ENCODE measurements around the gene TAF4B.
"Not testable (repeated sequence)": the region's sequence is repeated elsewhere in the genome, so short reads cannot be mapped to it uniquely, and the experiment has no call there.

TAF4B gene

DNA sequence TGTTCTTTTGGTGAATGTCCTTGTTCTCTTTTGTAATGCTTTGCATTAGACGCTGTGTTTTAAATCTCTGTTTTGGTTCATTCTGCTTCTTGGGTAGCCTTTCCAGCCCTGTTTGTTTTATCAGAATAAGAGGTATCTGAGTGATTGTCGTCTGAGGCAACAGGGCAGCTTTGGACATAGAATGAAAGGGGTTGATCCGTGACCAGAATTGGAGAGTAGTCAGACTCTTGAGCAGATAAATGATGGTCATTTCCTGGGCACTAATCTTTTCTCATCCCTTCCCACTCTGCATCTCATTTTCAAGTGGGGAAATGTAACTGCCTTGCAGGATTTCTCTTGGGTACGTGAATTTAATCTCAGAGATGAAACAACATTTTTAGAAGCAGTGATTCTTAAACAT is 61.4 kb downstream of the TAF4B start:
- TF ChIP-seq TAF1 (IDR thresholded peaks at IDR 0.05; ENCODE audit: borderline replicate concordance, low read depth, low read length) (no peak), POLR2AphosphoS5 (IDR thresholded peaks at IDR 0.05; ENCODE audit: low read depth, low read length) (no peak), POLR2A (IDR thresholded peaks at IDR 0.05; ENCODE audit: low read depth, low read length) (no peak)
- FAIRE-seq (no peak), DNase-seq (ENCODE audit: insufficient read length) (no peak)

DNA sequence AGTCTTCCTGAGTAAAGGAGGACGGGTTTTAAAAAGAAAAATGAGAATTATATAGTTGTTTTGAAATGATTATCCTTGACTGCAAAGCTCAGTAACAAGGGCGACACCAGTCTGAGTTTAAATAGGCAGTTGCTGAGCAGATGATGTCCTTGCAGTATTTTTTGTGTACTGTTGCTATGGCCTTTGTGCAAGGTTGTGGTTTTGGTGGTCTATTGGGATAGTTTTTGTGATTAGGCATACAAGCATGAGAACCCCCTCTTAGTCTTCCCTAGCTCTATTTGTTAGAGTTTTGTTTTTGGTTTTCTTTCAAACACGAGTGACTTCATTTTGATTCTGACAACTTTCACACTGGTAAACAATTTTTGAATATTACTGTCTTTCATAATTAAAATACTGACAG is 64.1 kb downstream of the TAF4B start:
- TF ChIP-seq POLR2A (IDR thresholded peaks at IDR 0.05; ENCODE audit: low read depth, low read length): no peak
- no peak for TF ChIP-seq POLR2AphosphoS5 (IDR thresholded peaks at IDR 0.05; ENCODE audit: low read depth, low read length)
- TF ChIP-seq TAF1 (IDR thresholded peaks at IDR 0.05; ENCODE audit: borderline replicate concordance, low read depth, low read length): no peak
- FAIRE-seq (peak; percentile 48), DNase-seq (ENCODE audit: insufficient read length) (no peak)

DNA sequence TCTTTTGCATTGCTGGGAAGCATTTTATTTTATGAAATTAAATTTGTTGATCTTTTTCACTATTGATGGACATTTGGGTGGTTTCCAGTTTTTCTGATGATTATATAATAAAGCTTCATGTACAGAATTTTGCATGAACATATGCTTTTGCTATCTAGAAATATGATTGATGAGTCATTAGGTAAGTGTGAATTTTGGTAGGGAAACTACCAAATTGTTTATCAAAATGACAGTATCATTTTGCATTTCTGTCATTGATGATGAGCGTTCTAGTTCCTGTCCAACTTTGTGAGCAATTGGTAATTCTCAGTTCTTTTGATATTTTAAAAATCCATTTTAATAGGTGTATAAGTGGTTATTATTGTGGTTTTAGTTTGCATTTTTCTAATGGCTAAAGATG is 67.7 kb downstream of the TAF4B start:
- no peak for TF ChIP-seq POLR2A (IDR thresholded peaks at IDR 0.05; ENCODE audit: low read depth, low read length)
- TF ChIP-seq TAF1 (IDR thresholded peaks at IDR 0.05; ENCODE audit: borderline replicate concordance, low read depth, low read length): no peak
- no peak for TF ChIP-seq POLR2AphosphoS5 (IDR thresholded peaks at IDR 0.05; ENCODE audit: low read depth, low read length)
- FAIRE-seq: no peak
- no peak for DNase-seq (ENCODE audit: insufficient read length)

DNA sequence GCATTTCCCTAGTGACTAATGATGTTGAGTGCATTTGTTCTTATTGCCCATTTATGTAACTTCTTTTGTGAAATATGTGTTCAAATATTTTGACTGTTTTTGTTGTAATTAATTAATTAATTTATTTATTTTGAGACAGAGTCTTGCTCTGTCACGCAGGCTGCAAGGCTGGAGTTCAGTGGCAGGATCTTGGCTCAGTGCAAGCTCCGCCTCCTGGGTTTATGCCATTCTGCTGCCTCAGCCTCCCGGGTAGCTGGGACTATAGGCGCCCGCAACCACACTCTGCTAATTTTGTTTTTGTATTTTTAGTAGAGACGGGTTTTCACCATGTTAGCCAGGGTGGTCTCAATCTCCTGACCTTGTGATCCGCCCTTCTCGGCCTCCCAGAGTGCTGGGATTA is 71.9 kb downstream of the TAF4B start:
- no peak for TF ChIP-seq POLR2AphosphoS5 (IDR thresholded peaks at IDR 0.05; ENCODE audit: low read depth, low read length)
- TF ChIP-seq TAF1 (IDR thresholded peaks at IDR 0.05; ENCODE audit: borderline replicate concordance, low read depth, low read length): no peak
- no peak for TF ChIP-seq POLR2A (IDR thresholded peaks at IDR 0.05; ENCODE audit: low read depth, low read length)
- no peak for DNase-seq (ENCODE audit: insufficient read length)
- no peak for FAIRE-seq

DNA sequence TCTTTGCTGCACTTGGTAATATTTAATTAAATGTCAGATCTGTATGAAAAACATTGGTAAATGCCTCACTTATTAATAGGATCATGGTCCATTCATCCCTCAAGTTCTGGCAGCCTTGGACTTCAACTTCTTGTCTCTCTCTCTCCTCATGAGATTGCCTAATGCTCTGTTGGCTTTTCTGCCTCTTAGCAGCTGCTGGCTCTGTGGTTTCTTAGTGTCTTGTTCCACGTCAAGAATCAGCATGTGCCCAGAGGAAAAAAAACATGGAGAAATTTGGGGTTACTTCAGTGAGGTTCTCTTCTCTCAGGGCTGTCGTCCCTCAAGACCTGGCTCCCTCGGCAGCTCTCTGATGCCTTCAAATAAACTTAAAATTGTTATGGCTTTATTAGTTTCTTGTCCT is 75.4 kb downstream of the TAF4B start:
- TF ChIP-seq POLR2A (IDR thresholded peaks at IDR 0.05; ENCODE audit: low read depth, low read length) (no peak), POLR2AphosphoS5 (IDR thresholded peaks at IDR 0.05; ENCODE audit: low read depth, low read length) (no peak), TAF1 (IDR thresholded peaks at IDR 0.05; ENCODE audit: borderline replicate concordance, low read depth, low read length) (no peak)
- FAIRE-seq: no peak
- DNase-seq (ENCODE audit: insufficient read length): no peak

DNA sequence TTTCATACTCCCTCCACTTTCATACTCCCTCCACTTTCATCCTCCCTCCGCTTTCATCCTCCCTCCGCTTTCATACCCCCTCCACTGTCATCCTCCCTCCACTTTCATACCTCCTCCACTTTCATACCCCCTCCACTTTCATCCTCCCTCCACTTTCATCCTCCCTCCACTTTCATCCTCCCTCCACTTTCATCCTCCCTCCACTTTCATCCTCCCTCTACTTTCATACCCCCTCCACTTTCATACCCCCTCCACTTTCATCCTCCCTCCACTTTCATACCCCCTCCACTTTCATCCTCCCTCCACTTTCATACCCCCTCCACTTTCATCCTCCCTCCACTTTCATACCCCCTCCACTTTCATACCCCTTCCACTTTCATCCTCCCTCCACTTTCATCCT is 77.0 kb downstream of the TAF4B start:
- DNase-seq (ENCODE audit: insufficient read length); FAIRE-seq: not testable (repeated sequence)

DNA sequence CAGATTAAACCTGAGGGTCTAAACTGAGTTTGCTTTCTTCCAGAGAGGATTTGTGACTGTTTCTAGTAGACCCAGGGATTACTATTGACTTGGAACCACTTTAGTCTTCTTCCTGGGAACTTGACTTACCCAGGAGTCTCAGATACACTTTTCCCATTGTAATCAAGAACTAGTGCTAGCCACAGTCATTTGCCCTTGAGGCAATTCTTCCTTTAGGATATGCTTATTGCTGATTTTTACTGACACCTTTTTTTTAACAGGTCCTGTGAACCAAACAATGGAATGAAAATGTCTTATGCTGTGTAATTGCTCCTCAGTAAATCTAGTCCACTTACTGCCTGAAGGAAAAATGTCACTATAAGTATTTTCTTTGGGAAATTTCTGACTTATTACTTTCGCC is 78.3 kb downstream of the TAF4B start:
- DNase-seq (ENCODE audit: insufficient read length) (no peak), FAIRE-seq (no peak)
- TF ChIP-seq TAF1 (IDR thresholded peaks at IDR 0.05; ENCODE audit: borderline replicate concordance, low read depth, low read length) (no peak), POLR2AphosphoS5 (IDR thresholded peaks at IDR 0.05; ENCODE audit: low read depth, low read length) (no peak), POLR2A (IDR thresholded peaks at IDR 0.05; ENCODE audit: low read depth, low read length) (no peak)

DNA sequence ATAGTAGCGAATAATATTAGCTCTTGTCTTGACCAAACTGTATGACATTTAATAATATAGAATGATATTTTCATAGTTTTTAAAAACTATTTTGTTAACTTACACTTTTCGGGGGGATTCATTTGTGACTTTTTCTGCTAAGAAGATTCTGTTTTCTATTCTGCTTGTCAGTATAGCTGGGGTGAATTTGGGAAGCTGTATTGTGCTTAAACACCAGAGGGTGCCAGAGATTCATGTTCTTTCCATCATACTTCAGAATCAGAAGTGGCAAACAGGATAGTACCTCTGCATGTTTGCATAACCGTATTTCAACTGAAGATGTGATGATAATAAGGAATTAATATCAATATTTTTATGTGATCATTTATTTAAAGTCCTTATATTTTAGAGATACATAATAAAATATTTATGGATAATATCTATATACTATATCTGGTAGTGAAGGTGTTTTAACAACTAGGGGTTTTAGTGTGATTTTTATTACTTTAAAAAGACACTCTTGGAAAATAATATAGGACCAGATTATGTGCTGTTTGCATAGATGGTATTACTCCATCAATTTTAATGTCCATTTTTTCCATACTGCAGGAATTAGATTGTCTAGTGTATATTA is 81.0 kb downstream of the TAF4B start:
- peak; percentile 19 for DNase-seq (ENCODE audit: insufficient read length)
- no peak for TF ChIP-seq POLR2A (IDR thresholded peaks at IDR 0.05; ENCODE audit: low read depth, low read length)
- FAIRE-seq: no peak

DNA sequence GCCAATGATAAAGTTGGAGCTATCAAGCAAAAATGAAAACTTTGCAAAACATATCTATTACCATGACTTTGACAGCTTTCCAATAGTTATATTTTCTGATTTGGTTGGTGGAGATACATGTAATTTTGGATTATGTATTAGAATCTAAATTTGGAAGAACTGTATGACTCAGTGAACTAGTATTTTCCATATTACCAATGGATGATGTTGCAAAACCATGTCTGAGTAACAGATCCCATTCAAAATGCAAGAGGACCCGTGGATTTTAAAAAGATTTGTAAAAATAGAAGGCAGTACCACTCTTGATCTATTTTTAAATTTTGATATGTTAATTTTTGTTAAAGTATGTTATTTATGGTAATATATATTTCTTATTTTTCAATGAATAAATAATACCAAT is 83.0 kb downstream of the TAF4B start:
- DNase-seq (ENCODE audit: insufficient read length) (no peak), FAIRE-seq (no peak)
- TF ChIP-seq TAF1 (IDR thresholded peaks at IDR 0.05; ENCODE audit: borderline replicate concordance, low read depth, low read length) (no peak), POLR2AphosphoS5 (IDR thresholded peaks at IDR 0.05; ENCODE audit: low read depth, low read length) (no peak), POLR2A (IDR thresholded peaks at IDR 0.05; ENCODE audit: low read depth, low read length) (no peak)

DNA sequence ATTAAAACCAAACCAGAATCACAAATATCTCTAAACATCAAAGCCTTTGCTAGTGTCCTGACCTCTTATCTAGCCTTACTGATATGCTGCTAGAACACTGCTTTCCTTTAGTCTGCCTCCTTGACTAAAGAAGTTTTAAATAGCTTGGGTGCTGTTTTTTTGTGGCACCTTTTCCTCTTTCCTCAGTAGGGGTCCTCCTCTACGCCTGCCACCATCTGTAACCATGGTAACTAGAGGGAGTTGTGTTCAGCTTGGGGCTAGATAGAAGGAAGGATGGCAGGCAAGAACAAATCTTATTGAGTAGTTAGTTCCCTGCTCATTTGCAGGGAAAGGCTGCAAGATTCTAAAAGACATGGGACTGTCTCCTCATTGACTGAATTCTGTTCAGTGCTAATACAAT is 86.0 kb downstream of the TAF4B start:
- FAIRE-seq (no peak), DNase-seq (ENCODE audit: insufficient read length) (no peak)
- TF ChIP-seq POLR2AphosphoS5 (IDR thresholded peaks at IDR 0.05; ENCODE audit: low read depth, low read length) (no peak), POLR2A (IDR thresholded peaks at IDR 0.05; ENCODE audit: low read depth, low read length) (no peak), TAF1 (IDR thresholded peaks at IDR 0.05; ENCODE audit: borderline replicate concordance, low read depth, low read length) (no peak)

DNA sequence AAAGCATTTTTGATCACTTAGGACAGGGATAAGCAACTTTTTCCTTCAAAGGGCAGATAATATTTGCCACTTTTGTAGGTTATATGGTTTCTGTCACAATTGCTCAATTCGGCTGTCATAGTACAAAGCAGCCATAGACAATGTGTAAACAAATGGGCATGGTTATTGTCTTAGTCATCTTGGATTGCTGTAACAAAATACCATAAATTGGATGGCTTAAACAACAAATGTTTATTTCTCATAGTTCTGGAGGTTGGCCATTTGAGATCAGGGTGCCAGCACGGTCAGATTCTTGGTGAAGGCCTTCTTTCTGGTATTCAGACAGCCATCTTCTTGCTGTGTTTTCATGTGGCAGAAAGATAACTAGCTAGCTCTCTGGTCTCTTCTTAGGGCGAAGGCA is 91.2 kb downstream of the TAF4B start:
- no peak for FAIRE-seq
- DNase-seq (ENCODE audit: insufficient read length): no peak

DNA sequence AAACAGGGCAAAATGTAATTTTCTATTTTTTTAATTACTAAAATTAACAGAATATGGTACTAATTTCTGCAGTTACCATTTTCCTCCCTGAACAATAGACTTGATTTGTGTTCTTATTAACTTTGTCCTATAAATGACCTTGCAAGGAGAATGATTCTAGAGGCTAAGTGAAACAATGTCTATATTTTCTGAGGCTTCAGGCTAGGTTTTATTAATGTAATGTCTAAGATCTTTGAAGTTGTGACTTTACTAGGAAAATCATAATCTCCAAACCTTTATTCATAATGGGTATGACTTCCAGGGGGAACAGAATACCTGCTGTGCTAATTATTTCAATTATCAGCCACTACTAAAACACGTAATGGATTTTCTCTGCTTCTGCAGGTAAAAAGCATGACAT is 94.4 kb downstream of the TAF4B start:
- TF ChIP-seq POLR2A (IDR thresholded peaks at IDR 0.05; ENCODE audit: low read depth, low read length) (no peak), POLR2AphosphoS5 (IDR thresholded peaks at IDR 0.05; ENCODE audit: low read depth, low read length) (no peak), TAF1 (IDR thresholded peaks at IDR 0.05; ENCODE audit: borderline replicate concordance, low read depth, low read length) (no peak)
- DNase-seq (ENCODE audit: insufficient read length): no peak
- no peak for FAIRE-seq

More for the DNA sequence above, 91.2 kb downstream of the TAF4B start:
- TF ChIP-seq POLR2A (IDR thresholded peaks at IDR 0.05; ENCODE audit: low read depth, low read length) (no peak), TAF1 (IDR thresholded peaks at IDR 0.05; ENCODE audit: borderline replicate concordance, low read depth, low read length) (no peak), POLR2AphosphoS5 (IDR thresholded peaks at IDR 0.05; ENCODE audit: low read depth, low read length) (no peak)

Measured in GM12892 (cell line).